Sigmoid colon (tissue), 4 donors: ENCODE data around the gene FFAR4.

Source experiments
- CTCF ChIP-seq, 4 experiments: fragments of 450-650 bp in 3 of 4; fragments of 200-600 bp in 1 of 4; IDR thresholded peaks; one replicate each; pipeline ENCODE4 v1.5.1; 2016 to 2019; ENCODE audit warnings: antibody characterized with exemption in 4 of 4, mild to moderate bottlenecking in 3 of 4, moderate library complexity in 2 of 4
- EP300 ChIP-seq, 4 donors: sonication (generic); formaldehyde crosslinking; IDR thresholded peaks; one replicate each; pipeline ENCODE4 v1.6.1; 2017; ENCODE audit warnings: antibody characterized with exemption in 4 of 4
- POLR2A ChIP-seq, 2 donors: fragments of 450-650 bp; IDR thresholded peaks; one replicate each; pipeline ENCODE4 v1.6.1; 2016; ENCODE audit warnings: antibody characterized with exemption in 2 of 2, mild to moderate bottlenecking in 2 of 2, moderate library complexity in 2 of 2
- POLR2AphosphoS5 ChIP-seq, 4 donors: sonication (generic); formaldehyde crosslinking; IDR thresholded peaks; one replicate each; pipeline ENCODE4 v1.6.1; 2017; ENCODE audit warnings: antibody characterized with exemption in 4 of 4

- TF ChIP-seq POLR2A (IDR thresholded peaks at IDR 0.05) (no peak), CTCF (IDR thresholded peaks at IDR 0.05) (no peak), EP300 (IDR thresholded peaks at IDR 0.05) (no peak), POLR2AphosphoS5 (IDR thresholded peaks at IDR 0.05) (no peak)
These were observed 1.0 kb downstream of the FFAR4 start for GRCh38 chr10:93567277-93568104.
